ENCODE measurements around the gene PA2G4. TPM values are rescaled to one million over a fixed set of nuclear protein-coding genes. Genes with fewer than 3 reads are reported as not detected.

Gene PA2G4
- total and polyA plus RNA-seq, 2 donors (not counting 3 experiments of a cell fraction or from before 2014, with no cell fraction given) = 121 to 188 TPM

- CTCF ChIA-PET = interaction anchor here (0.6 to 5.0 kb wide), 7 partner anchors 8 to 144 kb away, joined by 3 to 59 read pairs (median 4); partner anchors contain the start of genes PA2G4 and RNF41
Observed at GRCh38 chr12:56078427-56078826, 25.9 kb upstream of the PA2G4 start.

More at GRCh38 chr12:56078427-56078826, 25.9 kb upstream of the PA2G4 start:
- intact Hi-C loops (cut with micrococcal nuclease) (no loop called here), dilution Hi-C loops (cut with MboI; ENCODE audit: extremely low pct_ligation_motif_present, low sequenced_read_pairs) (no loop called here)
- H3K9me1 ChIP-seq (replicated peaks; ENCODE audit: control insufficient read depth, extremely low read depth, insufficient read depth, low read length) = no peaks in the 10 kb centered on the region
- H3K9ac ChIP-seq (replicated peaks; ENCODE audit: extremely low read depth, insufficient read depth, low read length) = no peak overlapping the region
- no peak overlapping the region for H3K4me3 ChIP-seq (replicated peaks in 1 of 3; ENCODE audit: insufficient read depth in 1 of 3, low read depth in 1 of 3, low read length in 3 of 3)
- POLR2A ChIA-PET = no interaction called here
- H2AFZ ChIP-seq (ENCODE audit: low read depth, low read length) = peak overlapping the region; percentile 91
- no peaks in the 10 kb centered on the region for H3K36me3 ChIP-seq (ENCODE audit: control insufficient read depth in 2 of 2, extremely low read depth in 1 of 2, insufficient read depth in 2 of 2, low read length in 2 of 2)
- no peak overlapping the region for H3K27ac ChIP-seq (ENCODE audit: insufficient read depth, low read depth, low read length)
- peak overlapping the region; percentile 85 for H3K4me2 ChIP-seq (ENCODE audit: insufficient read depth, low read length)
- no peak for TF ChIP-seq FOS (IDR thresholded peaks at IDR 0.05; ENCODE audit: borderline replicate concordance, insufficient read depth, low read length)
- no peak for TF ChIP-seq POLR2AphosphoS5 (IDR thresholded peaks at IDR 0.05; ENCODE audit: insufficient read depth, low read depth, low read length)
- TF ChIP-seq MYC (IDR thresholded peaks at IDR 0.05; ENCODE audit: low read depth, low read length) = no peak
- TF ChIP-seq EZH2 (IDR thresholded peaks at IDR 0.05; ENCODE audit: borderline replicate concordance, low read depth, low read length, severe bottlenecking) = no peak
- TF ChIP-seq CTCF (IDR thresholded peaks at IDR 0.05; ENCODE audit: extremely low read depth in 1 of 2, insufficient read depth in 1 of 2, low read depth in 1 of 2, low read length in 2 of 2) = no peak
- TF ChIP-seq MAX (IDR thresholded peaks at IDR 0.05; ENCODE audit: insufficient read depth, insufficient read length) = no peak
- no peak for TF ChIP-seq POLR2A (IDR thresholded peaks at IDR 0.05; ENCODE audit: low read depth, low read length)
- no peak for TF ChIP-seq JUN (IDR thresholded peaks at IDR 0.05; ENCODE audit: borderline replicate concordance, insufficient read depth, insufficient read length, low read depth)
- no peak for TF ChIP-seq GATA2 (IDR thresholded peaks at IDR 0.05; ENCODE audit: insufficient read depth, insufficient read length, low read depth, low read length)
- no peaks in the 10 kb centered on the region for H3K79me2 ChIP-seq (ENCODE audit: control insufficient read depth, insufficient read depth, low read length)
- H3K9me3 ChIP-seq (replicated peaks; ENCODE audit: control insufficient read depth, insufficient read depth, low read length) = no peaks in the 10 kb centered on the region
- no peak for DNase-seq (ENCODE audit: low read depth, low spot score)
- peaks cover 2 to 4% of the 10 kb centered on the region in 2 experiments for H3K27me3 ChIP-seq (ENCODE audit: control insufficient read depth in 2 of 2, insufficient read depth in 2 of 2, low read length in 2 of 2)
- BruUV-seq (replicated peaks) = no TSS peak
- peaks cover 8% of the 10 kb centered on the region for H3K4me1 ChIP-seq (ENCODE audit: control insufficient read depth, extremely low read depth, insufficient read depth, low read length)
- no peak for FAIRE-seq
- H4K20me1 ChIP-seq (replicated peaks; ENCODE audit: control insufficient read depth, extremely low read depth, insufficient read depth, low read length) = no peaks in the 10 kb centered on the region
